HS-5 (cell line): Measurements from ENCODE around the gene KCTD15.

ENCODE experiments used
- DNase-seq: peaks from one replicate; pipeline ENCODE4 v3.0.0-alpha.2; 2012; ENCODE audit warnings: low read depth

The KCTD15 gene

DNA sequence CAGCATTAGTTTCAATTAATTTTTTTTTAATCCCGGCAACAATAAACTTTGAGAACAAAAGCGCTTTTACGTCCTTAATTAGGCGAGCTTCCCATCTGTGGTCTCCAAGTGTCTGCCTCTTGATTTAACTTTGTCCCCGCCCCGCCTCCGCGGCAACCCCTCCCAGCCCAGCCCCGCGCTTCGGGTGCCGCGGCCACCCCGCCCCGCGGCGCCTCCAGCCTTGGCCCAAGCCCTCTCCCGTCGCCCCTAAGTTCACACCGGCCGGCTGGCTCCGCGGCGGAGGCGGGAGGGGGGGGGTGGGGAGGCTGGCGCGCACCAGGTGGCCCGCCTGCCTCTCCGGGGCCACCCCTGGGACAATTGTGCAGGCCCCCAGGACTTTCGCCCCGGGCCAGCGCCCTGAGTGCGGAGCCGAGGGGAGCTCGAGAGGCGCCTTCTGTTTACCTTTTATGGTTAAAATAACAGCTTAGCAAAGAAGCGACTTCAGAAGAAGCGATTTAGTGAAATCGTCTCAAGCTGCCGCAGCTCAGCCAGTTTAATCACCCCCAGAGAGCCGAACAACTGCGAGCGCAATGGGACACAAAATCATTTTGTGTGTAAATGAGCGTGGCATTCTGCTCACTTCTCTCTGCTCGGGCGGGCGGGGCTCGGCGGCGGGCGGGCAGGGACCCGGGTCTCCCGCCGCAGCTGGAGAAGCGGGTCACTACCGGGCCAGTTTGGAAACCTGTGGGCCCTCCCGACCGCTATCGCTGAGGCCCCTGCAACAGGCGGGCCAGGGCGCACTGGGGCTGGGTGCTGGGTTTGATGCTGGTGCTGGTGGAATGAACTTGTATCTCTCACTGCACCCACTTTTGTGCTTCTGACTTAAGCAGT, 1.4 kb downstream of the KCTD15 start:
- DNase-seq: no peak

DNA sequence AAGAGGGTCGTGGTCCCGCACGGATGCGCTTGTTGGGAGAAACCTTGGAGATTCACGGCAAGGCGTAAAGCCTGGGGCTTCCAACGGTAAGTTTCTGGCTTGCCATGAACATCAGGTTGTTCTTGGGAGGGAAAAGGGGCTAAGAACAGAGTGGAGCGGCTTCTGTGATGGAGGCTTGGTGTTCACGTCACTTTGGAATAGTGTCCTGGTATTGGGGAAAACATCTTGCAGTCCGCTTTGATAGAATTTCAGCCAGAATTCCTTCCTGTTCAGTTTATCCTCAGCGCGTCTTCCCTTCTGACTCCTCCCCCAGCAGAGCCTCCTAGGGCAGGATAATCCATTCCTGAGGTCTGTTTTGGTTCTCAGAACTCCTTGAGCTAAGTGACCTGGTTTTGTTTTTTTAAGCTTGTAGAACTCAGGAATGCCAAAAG, 2.0 kb downstream of the KCTD15 start:
- DNase-seq: no peak

DNA sequence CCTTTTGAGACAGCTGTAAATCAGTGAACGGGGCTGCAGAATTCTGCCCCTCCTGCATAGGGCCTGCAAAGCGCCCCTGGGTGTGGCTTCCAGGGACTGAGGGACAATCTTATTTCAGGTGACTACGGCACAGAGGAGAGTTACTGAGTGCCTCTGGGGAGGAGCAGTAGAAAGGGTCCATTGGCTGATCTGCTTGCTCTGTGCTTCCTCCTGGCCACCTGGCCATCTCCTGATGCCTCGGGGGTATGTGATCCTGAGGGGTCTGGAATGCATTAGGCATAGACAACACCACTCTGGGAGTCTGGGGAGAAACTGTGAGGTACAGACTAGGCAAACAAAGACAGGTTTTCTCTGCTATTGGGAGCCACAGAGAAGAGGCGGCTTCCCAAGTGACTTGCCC, 2.8 kb downstream of the KCTD15 start:
- no peak for DNase-seq

DNA sequence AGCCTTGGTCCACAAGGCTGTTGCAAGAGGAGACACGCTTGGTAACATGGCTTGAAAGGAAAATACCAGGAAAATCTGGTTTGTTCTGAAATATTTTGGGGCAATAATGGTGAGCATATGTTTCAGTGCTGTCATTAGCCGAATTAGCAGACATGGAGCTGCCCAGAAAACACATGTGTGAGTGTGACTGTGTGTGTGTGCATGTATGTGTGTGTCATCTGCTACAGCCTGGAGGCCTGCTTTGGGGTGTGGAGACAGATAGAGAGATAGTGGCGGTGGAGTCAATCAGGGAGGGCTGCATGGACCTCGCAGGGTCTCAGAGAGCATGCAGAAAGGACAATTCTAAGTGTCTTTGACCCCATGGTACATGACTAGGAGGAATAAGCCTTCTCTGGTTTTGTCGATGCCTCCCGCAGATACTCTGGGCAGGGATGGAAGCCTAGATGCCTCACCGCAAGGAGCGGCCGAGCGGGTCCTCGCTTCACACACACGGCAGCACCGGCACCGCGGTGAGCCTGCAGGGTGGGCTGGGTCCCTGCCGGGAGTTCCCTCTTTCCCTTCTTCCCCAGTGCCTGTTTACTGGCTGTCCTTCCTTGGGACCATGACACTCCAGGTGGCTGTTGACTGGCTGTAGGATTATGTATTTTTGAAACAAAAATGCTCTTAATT, 3.5 kb downstream of the KCTD15 start:
- DNase-seq: no peak

DNA sequence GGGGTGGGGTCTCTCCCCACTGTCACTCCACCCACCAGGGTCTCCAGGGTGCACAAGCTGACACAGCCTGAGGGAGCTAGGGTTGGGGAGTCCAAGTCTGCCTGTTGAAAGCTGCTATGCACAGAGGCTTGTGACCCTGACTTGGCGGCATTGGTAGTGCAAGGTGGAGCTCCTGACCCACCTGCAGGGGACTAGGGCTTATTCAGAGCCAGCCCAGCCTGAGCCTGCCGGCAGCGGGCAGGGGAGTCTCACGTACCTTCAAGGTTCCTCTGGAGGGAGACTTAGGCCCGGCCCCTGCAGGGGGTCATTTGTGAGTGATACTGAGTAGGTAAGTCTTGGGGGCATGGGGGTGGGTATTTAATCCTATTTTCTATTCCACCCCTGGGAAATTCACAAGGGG, 4.7 kb downstream of the KCTD15 start:
- no peak for DNase-seq

DNA sequence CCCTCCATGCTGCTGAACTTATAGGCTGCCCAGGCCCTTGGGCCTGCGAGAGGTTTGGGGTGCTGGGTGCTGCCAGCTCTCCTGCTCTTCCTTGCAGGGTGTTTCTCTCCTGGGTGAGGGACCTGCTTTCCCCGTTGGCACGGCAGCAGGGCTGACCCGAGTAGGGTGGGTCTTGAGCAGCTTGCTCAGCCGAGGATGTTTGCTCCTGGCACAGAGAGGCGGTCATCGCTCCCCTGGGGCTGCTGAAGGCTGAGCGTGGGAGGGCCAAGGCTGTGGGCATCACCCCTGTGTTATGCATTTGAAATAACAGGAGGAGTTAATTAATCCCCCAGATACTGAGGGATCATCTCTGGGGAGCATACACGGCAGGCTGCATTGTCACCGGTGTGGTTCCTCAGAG, 5.3 kb downstream of the KCTD15 start:
- DNase-seq: no peak

DNA sequence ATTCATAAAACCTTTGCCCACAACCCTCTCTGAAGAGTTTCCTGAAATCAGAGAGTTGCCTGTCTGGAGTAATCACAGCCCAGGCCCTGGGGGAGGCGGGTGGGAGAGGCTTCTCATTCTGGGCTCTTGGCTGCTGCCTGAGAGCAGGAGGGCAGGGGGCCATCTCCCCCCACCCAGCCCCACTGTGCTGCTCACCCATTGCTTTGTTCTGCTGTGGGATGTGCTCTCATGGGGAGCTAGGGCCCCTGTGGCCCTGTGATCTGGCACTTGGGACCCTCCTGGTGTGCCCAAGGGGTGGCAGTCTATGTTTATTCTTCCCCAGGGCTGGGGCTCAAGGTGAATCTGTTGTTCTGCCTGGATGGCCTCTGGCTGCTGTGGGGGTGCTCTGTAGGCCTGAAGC, 6.1 kb downstream of the KCTD15 start:
- no peak for DNase-seq

DNA sequence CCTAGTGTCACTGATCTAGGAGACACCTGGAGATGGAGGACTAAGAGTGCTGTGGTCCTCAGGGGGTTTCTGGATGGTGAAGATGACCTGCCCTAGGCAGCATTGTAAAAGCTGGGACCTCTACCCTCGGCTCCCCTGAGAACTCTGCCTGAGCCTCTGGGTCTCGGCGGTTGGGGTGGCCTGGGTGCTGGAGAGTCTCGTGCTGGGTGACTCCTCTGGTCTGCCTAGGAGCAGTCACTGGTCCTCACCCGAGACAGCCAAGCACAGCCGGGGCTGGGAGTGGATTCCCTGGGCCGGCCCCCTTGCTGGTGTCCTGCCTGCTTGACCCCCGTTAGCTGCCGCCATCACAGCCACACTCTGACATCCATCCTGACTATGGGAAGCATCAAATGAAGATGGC, 6.7 kb downstream of the KCTD15 start:
- no peak for DNase-seq

DNA sequence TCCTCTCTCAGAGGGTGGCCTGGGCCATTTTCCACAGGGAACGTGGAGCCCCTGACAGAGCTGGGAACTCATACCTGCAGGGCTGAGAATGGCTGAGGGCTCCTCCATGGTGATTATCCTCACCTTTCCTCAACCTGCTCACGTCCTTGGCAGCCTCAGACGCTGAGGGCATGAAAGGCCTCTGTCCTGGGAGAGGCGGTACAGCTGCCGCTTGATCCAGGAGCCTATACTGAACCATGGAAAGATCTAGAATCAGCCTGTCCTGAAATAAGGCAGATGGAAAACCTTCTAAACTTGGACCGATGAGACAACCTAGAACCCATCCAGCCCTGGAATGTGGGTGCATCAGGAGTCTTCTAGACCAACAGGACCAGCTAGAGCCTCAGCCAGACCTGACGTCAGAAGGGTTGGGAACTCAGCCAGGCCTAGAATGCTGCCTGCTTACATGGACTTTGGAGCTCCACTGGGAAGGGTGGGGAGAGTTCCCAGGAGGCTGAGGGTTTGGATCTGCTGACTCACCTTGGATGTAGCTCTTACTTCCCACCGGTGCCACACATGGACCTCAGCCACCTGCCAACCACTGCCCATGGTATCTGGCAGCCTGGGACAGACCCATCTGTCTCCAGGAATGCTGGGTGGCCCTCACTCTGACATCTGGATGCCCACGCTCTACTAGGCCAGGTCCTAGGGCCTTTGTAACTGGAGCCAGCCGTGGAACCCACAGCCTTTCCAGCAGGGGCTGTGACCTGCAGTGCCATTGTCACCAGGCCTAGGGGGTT, 7.5 kb downstream of the KCTD15 start:
- no peak for DNase-seq

DNA sequence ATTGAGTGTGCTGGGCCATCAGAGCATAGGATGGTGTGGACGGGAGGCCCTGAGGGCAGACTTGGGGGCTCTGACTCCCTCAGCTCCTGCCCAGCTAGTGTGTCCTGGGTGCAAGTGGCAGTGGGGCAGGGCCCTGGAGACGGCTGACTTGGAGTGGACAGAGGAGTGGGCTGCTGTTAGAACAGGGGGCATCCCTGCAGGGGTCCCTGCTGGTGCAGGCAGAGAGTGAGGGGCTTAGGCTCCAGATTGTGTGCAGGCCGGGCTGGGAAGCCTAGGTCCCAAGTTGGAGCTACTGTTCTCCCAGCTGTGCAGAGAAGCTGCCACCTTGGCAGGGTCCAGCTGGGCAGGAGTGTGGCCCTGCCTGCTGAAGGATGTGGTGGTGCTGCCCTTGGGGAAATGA, 8.6 kb downstream of the KCTD15 start:
- no peak for DNase-seq

DNA sequence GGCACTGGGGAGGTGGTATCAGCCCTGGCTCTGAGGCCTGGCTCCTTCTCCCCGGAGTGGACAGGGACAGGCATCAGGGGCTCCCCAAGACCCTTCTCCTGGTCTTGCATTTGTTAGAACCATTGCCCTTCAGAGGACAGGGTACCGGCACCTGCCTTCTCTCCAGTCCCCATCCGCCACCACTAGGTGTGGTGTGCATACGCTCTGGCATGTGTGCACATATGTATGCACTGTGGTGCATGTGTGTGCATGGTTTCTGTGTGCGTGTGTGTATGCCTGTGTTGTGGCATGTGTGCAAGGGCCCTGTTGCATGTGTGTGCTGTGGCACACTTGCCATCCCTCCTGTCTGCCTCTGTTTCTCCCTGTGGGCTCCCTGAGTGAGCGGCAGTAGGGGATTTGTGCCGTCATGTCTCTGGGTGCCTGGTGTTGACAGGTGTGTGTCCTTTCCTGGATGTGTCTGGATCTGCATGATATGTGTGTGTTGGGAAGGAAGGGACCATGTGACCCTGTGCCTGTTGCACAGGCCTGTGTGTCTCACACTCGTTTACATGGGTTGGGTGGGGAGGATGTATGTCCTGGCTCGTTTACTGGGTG, 9.3 kb downstream of the KCTD15 start:
- no peak for DNase-seq

DNA sequence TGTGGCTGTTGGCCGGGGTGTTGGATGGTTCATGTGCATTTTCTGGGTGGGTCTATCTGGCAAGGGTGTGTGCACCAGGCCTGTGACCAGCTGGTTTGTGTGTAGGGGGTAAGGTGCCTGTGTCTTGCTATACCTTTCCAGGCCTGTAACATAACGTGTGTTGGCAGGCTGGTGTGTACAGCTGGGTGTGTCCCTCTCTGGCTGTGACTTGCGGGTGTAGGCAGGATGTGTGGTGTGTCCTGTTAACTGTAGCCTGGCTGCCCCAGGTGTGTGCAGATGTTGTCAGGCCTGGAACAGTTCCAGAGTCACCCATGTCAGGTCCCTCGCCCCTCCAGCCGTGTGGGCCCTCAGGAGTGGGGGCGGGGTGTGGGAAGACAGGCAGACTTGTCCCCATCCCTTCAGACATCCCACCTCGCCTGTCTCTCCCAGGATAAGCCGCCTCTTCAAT, 9.8 kb downstream of the KCTD15 start:
- DNase-seq: no peak

DNA sequence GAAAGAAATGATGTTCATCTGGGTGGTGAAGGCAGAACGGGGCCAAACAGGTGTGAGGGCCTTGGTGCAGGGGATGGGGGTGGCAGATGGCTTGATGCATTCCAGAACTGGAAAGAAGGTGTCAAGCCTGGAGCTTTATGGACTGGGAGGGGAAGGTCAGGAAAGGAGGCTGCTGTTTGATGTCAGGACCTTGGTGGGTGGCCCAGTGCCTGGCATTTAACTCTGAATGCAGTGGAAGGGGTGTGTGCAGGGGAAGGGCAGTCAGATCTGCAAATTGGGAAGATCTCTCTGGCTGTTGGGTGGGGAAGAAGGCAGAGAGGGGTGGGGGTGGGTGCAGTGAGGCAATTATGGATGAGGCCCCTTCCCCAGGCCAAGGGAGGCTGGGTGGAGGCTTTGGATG, 11.7 kb downstream of the KCTD15 start:
- DNase-seq: no peak

DNA sequence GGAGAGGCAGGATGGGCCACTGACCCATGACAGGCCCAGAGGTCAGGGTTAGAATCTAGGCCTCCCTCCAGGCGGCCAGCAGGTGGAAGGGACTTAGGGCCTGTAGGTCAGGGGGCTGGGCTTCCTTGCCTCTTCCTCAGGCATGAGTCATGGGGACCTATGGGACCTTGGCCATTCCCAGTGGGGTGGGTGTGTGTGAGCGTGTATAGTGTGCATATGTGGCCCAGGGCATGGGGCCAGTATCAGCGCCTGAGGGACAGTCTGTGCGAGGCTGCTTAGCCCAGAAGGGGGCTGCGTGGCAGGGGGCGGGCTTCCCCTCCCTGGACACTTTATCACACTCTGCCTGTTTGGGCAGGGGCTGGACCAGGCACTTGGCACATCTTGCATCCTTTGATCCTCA, 13.3 kb downstream of the KCTD15 start:
- DNase-seq: no peak

DNA sequence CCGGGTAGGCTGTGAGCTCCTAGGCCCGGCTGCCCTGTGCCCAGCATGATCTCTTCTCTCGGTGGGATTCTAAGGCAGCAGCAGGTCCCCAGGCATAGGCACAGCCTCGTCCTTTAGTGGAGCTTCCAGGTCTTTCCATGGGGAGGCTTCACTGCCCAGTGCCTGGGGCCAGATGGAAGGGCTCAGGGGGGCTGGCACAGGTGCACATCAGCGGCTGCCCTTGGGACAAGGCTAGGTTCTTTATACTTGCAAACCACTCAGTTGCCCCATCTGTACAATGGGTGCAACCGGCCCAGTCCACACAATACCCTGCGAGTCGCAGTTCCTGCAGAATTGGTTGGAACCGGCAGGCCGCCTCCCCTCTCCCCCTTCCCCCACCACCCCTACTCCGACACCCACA, 14.2 kb downstream of the KCTD15 start:
- DNase-seq: no peak

DNA sequence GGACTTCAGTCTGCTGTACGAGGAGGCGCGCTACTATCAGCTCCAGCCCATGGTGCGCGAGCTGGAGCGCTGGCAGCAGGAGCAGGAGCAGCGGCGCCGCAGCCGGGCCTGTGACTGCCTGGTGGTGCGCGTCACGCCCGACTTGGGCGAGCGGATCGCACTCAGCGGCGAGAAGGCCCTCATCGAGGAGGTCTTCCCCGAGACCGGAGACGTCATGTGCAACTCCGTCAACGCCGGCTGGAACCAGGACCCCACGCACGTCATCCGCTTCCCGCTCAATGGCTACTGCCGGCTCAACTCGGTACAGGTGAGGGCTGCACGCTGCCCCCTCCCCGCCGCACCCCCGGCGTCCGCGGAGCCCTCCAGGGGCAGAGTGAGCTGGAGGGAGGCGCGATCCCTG, 14.6 kb downstream of the KCTD15 start:
- DNase-seq: no peak

DNA sequence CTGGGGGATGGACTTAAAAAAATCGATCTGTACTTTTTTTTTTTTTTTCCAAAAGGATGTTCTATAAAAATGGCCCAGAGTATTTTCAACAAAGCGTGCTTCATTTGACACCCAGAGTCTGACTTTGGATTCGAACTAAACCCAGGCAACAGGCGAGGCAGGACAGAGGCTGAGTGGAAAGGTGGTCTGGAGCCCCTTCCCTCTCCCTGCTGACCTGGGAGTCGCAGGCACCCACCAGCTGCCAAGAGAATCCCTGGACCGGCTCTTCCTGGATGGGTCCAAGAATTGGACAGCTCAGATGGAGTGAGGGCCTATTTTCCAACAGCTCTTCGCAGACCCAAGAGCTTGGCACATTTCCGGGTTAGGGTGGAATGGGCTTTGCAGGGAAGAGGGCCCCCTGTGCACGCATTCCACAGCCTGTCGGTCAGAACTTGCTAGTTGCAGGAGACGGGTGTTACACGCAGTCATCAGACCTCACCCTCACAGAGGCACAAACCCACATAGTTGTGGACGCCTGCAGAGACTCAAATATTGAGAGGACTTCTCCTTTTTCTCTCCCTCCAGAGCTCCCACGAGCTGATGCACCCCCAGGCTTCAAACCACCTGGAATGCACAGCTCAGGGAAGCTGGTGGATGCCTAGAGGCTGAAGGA, 15.2 kb downstream of the KCTD15 start:
- DNase-seq: no peak

DNA sequence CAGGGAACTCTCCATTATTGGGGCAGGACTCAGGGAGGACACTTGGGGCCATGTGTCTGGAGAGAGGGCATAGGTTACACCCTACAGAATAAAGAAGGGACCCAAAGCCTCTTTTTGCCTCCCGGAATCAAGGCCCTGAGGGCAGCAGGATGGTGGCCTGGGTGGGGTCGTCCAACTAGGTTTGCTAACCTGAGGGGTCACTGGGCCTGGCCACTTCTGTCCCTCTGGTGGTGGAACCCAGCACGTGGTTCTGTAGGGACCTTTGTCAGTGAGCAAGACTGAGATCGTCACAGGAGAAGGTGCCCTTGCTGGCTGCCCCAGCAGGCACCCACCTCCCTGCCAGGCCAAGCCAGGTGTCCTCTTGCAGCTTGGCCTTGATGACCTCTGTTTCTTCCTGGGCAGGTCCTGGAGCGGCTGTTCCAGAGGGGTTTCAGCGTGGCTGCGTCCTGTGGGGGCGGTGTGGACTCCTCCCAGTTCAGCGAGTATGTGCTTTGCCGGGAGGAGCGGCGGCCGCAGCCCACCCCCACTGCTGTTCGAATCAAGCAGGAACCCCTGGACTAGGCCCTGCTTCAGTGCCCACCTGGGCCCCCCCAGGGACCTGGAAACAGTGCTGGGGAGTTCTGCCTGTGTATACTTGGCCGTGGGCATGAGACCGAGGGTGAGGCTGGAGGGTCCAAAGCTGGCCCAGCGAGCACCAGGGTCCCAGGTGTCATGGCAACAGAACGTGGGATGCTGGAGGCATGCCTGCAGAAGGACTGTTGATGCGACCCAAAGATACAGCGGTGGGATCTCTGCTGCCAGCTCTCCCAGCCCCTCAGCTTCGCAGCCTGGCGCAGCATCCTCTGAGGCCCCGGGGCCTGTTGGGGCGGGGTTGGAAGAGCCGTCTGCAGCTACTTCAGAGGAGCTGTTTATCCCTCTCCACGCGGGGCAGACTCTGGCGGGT, 16.0 kb downstream of the KCTD15 start:
- no peak for DNase-seq

DNA sequence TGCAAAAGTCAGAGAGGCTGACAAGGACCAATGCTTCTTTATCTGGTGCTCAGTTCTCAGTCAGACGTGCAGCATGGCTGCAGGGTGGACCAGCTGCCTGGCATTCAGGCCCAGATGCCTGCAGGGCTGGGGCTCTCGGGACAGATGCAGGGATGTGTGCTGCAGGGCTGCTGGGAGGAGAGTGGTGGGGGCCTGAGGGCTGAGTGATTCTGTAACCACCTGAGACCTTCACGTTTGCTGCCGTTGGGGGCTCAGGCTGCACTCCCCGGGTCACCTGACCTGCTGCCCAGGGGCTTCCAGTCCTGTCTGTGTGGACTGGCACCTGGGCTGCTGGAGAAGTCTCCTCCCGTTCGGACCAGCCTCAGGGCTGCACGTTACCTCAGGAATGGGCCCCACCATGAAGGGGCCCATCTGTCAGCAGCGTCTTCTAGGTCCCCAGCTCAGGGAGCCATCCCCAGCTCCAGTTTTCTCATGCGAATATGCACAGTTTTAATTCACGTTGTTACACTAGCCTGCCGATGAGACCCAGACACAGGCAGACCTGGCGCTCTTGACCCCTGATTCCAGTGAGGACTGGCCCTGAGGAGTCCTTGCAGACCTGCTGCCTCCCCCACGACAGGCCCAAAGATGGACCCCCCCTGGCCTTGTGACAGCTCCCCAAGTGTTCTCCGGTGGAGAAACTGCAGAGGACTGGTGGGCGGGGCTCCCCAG, 16.9 kb downstream of the KCTD15 start:
- no peak for DNase-seq
